HG02943 (cell line): Measurements from ENCODE around the gene COPS7A.
"Not testable (repeated sequence)": the region's sequence is repeated elsewhere in the genome, so short reads cannot be mapped to it uniquely, and the experiment has no call there.

Source experiments
- ATAC-seq: cut with Tn5 transposase; IDR thresholded peaks from one replicate; pipeline ENCODE4 v1.9.1; 2021; ENCODE audit warnings: mild to moderate bottlenecking, low read depth, moderate library complexity; ENCODE audit not compliant: unreplicated experiment

Gene COPS7A

DNA sequence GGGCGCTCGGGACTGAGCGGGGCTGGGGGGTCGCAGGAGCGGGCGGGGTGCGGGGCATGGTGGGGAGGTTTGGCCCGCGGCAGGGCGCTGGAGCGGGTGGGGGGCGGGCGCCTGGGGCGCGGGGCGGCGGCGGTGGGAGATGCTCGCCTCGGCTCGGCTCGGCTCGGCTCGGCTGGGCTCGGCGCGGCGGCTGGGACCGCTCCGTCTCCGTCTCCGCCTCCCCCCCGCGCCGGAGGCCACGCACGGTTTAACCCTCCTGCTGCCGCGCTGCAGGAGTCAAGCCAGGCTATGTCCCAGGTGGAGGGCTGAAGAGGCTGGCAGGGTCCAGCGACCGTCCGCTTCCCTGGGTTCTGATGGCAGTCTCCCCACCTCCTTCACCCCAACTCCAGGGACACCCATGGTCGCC lies 23.2 kb upstream of the COPS7A start, which contains the start of gene PIANP:
TSS of gene PIANP (minus strand) at position 170 of the 406 bp plus-strand sequence. CDS start 2,754 bp downstream, outside the sequence.
- no peak for ATAC-seq

DNA sequence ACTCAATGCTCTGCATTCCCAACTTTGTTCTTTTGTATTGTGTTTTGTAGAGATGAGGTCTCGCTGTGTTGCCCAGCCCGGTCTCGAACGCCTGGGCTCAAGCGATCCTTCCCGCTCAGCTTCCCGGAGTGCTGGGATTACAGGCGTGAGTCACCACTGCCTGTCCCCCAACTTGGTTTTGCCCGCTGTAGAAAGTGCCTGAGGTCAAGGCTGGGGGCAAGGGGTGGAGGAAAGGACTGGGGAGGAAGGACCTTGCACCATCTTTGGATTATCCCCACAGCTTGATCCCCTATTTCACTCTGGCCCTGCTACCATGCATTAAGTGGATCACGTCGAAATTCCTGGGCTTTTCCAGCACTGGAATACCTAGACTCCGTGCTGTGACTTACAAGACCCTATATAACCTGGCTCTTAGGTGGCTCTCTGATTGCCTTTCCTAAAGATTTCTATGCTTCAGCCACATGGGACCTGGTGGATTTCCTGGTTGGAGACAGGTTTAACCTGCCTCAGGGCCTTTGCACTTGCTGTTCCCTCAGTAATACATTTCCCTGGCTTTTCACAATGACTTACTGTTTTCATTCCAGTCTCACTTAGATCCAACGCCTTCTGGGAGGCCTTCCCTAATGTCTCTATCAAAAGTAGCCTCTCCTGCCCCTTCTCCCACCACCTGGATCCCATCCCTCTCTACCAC lies 22.6 kb upstream of the COPS7A start:
- ATAC-seq = no peak

DNA sequence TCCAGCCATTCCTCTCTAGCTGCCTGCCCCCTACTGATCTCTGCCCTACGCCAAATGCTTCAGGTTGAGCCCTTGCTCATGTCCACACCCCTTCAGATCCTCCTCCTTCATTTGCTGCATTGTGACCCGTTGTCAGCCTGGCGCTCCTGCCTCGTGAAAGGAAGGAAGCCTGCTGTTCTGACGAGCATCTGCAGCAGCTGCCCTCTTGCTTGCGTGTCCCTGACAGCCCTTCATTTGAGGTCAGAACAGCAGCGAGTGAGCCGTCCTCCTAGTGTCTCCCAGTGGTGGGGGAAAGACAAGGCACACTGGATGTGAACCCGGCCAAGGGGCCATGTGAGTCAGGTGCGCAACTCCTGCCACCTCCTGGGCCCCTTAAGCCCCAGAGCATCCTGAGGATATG lies 20.2 kb upstream of the COPS7A start:
- no peak for ATAC-seq

DNA sequence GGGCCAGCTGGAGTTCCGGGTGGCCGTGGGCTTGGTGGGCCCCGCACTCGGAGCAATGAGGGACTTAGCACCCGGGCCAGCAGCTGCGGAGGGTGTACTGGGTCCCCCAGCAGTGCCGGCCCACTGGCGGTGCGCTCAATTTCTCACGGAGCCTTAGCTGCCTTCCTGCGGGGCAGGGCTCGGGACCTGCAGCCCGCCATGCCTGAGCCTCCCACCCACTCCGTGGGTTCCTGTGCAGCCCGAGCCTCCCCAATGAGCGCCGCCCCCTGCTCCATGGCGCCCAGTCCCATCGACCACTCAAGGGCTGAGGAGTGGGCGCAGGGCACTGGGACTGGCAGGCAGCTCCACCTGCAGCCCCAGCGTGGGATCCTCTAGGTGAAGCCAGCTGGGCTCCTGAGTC lies 15.5 kb upstream of the COPS7A start:
- not testable (repeated sequence) for ATAC-seq

DNA sequence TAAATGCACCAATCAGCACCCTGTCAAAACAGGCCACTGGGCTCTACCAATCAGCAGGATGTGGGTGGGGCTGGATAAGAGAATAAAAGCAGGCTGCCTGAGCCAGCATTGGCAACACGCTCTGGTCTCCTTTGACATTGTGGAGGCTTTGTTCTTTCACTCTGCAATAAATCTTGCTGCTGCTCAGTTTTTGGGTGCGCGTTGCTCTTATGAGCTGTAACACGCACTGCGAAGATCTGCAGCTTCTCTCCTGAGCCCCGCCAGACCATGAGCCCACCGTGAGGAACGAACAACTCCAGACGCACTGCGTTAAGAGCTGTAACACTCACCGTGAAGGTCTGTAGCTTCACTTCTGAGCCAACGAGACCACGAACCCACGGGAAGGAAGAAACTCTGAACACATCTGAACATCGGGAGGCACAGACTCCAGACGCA lies 14.9 kb upstream of the COPS7A start:
- no peak for ATAC-seq

DNA sequence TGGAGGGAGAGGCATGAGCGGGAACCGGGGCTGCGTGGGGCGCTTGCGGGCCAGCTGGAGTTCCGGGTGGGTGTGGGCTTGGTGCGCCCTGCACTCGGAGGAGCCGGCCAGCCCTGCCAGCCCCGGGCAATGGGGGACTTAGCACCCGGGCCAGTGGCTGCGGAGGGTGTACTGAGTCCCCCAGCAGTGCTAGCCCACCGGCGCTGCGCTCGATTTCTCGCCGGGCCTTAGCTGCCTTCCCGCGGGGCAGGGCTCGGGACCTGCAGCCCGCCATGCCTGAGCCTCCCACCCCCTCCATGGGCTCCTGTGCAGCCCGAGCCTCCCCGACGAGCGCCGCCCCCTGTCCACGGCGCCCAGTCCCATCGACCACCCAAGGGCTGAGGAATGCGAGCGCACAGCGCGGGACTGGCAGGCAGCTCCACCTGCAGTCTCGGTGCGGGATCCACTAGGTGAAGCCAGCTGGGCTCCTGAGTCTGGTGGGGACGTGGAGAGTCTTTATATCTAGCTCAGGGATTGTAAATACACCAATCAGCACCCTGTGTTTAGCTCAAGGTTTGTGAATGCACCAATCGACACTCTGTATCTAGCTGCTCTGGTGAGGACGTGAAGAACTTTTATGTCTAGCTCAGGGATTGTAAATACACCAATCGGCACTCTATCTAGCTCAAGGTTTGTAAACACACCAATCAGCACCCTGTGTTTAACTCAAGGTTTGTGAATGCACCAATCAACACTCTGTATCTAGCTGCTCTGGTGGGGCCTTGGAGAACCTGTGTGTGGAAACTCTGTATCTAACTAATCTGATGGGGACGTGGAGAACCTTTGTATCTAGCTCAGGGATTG lies 7.6 kb upstream of the COPS7A start:
- not testable (repeated sequence) for ATAC-seq

DNA sequence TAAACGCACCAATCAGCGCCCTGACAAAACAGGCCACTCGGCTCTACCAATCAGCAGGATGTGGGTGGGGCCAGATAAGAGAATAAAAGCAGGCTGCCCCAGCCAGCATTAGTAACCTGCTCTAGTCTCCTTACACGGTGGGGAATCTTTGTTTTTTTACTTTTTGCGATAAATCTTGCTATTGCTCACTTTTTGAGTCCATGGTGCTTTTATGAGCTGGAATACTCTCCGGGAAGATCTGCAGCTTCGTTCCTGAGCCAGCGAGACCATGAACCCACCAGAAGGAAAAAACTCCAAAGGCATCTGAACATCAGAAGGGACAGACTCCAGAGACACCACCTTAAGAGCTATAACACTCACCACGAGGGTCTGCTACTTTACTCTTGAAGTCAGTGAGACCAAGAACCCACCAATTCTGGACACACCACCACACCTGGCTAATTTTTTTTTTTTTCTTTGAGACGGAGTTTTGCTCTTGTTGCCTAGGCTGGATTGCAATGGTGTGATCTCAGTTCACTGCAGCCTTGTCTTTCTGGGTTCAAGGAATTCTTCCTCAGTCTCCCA lies 6.9 kb upstream of the COPS7A start:
- no peak for ATAC-seq

DNA sequence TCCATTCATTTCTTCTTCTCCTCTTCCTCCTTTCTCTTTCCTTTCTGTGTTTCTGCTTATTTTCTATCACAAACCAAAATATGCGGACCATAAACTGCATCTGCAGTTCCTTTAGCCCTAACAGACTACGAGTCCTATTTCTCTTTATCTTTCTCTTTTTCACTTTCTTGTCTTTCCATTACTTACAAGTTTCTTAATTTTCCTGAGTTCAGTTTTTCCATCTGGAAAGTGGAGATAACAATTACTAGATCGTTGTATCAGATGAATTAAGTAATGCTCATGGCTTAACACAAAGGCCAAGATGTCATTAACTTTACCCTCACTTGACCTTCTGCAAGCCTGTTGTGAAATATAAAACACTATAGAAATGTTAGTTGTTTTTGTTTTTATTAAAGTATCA lies 983 bp upstream of the COPS7A start:
- no peak for ATAC-seq

DNA sequence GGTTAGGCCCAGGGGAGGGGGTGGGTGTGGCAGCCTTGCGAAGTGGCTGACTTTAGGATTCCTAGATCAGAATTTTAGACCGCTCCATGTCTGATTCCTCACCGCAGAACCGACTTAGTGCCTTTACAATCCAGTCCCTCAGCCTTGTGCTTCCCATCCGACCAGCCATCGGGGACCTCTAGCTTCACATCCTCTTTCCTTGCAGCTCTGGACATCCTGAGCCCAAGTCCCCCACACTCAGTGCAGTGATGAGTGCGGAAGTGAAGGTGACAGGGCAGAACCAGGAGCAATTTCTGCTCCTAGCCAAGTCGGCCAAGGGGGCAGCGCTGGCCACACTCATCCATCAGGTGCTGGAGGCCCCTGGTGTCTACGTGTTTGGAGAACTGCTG lies 557 bp downstream of the COPS7A start:
- ATAC-seq = no peak

DNA sequence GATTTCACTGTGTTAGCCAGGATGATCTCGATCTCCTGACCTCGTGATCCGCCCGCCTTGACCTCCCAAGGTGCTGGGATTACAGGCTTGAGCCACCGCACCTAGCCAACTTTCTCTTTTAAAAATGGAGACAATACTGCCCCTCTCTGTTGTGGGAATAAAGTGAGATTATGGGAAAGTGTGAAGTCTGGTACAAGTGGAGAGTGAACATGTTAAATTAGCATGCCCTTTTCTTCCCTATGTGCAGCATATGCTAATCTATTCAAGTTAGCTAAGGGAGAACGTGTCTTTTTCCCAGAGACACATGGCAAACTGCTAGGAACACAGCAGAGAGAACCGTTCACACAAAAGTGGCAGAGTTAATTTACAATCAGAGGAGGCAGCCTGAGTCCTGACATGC lies 1.5 kb downstream of the COPS7A start:
- no peak for ATAC-seq

DNA sequence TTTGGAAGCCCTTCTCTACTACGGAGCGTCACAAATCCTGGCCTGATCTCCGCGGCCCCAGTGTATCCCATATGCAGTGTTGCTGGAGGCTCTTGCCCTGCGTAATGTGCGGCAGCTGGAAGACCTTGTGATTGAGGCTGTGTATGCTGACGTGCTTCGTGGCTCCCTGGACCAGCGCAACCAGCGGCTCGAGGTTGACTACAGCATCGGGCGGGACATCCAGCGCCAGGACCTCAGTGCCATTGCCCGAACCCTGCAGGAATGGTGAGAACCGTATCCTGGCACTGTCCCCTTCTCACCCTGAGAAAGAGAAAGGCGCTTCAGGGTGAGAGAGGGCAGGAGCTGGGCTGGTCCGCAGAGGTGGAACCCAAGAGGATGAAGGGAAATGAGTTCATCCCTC lies 5.3 kb downstream of the COPS7A start:
- ATAC-seq = no peak

DNA sequence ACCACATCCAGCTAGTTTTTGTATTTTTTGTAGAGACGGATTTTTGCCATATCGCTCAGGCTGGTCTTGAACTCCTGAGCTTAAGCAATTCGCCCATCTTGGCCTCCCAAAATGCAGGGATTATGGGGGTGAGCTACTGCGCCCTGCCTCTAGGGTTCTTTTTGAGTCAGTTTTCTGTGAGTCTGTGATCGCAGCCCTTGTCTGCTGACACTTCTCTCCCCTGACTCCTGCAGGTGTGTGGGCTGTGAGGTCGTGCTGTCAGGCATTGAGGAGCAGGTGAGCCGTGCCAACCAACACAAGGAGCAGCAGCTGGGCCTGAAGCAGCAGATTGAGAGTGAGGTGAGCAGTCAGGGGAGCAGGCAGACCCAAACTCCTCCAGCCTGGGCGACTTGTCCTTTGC lies 6.3 kb downstream of the COPS7A start:
- ATAC-seq = no peak

DNA sequence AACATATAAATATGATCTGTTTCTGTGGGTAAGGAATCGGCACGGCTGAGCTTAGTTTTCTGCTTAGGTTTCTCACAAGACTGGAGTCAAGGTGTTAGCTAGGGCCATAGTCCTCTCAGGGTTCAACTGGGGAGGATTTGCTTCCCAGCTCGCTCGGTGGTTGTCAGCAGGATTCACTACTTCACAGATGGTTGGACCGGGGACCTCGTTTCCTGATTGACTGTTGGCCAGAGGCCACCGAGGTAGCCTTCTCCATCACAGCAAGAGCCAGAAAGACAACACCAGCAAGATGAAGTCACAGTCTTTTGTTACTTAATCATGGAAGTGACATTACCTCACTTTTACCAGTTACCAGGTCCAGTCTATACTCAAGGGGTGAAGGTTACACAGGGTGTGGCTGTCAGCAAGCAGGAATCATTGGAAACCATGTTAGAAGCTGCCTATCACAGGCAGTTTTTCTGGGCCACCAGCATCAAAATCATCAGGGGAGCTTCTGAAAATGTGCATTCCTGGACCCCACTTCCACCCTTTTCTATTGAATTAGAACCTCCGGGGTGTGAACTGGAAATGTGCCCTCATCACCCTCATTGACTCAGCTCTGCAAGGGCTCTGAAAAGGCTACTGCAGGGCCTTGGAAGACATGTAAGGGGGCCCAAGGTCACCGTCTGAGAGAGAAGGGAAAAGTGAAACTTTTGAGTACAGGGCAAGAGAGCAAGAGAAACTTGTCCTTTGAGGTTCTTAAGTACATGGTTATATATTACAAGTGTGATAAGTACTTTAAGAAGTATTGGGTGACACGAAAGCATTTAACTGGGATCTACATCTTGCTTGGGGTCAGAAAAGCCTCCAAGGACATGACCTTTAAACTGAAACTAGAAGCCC lies 10.9 kb downstream of the COPS7A start:
- no peak for ATAC-seq

DNA sequence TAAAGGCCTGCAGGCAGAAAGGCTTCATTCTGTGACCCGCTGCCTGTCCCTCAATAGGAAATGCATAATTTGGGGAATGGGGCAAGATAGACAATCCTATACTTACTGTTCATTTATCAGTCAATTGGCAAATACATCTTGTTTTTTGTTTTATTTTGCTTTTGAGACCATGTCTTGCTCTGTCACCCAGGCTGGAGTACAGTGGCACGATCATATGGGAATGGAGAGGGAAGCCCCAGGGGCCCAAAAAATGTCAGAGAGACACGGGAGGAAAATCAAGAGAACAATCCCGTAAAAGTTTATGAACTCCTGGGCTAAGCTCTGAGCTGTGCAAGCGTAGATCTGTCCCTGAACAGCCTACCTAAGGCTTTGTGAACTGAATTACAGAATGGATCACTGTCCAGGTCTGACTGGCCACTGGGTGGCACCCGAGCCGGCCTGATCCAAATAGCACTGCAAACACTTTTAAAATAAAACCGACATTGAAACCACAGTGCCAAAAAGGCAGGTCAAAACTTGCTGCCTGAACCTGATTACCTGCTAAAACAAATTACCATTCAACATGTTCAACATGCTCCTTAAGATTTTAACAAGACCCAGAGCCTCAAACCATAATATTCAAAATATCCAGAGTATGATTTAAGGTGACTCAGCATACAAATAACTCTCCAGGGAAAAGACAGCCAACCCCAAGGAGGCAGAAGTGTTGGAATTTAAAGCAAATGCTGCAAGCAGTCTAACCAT lies 11.8 kb downstream of the COPS7A start:
- no peak for ATAC-seq

DNA sequence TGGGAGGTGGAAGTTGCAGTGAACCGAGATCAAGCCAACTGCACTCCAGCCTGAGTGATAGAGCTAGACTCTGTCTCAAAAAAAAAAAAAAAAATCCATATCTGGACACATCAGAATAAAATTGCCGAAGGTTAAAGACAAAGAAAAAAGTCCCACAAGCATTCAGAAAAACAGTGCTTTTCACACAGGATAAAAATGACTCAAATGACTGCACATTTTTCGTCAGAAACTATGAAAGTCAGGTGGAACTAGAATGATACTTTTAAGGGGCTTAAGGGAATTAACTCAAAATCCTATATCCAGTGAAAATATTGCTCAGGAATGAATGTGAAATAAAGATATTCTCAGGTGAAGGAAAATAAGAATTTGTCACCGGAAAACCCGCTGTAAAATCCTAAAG lies 12.9 kb downstream of the COPS7A start:
- ATAC-seq = no peak

DNA sequence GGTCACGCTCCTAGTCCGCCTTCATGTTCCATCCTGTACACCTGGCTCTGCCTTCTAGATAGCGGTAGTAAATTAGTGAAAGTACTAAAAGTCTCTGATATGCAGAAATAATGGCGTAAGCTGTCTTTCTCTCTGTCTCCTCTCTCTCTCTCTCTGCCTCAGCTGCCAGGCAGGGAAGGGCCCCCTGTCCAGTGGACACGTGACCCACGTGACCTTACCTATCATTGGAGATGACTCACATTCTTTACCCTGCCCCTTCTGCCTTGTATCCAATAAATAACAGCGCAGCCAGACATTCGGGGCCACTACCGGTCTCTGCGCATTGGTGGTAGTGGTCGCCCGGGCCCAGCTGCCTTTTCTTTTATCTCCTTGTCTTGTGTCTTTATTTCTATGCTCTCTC lies 18.2 kb downstream of the COPS7A start:
- ATAC-seq = not testable (repeated sequence)

DNA sequence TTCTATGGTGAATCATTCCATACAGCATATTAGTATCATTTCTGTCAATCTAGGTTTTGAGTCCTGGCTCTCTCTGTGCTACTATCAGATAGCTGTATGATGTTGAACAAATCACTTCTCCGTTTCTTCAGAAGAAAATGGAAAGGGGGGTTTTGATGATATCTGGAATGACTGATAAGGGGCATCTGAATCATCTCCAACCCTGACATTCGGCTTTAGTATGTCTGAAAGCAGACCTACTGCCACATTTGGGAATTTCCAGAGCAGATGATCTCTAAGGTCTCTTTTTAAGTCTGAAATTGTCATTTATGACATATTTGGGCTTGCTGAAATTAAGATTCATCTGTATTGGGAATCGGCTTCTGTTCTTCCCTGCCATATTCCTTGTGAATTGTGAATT lies 19.0 kb downstream of the COPS7A start:
- no peak for ATAC-seq

DNA sequence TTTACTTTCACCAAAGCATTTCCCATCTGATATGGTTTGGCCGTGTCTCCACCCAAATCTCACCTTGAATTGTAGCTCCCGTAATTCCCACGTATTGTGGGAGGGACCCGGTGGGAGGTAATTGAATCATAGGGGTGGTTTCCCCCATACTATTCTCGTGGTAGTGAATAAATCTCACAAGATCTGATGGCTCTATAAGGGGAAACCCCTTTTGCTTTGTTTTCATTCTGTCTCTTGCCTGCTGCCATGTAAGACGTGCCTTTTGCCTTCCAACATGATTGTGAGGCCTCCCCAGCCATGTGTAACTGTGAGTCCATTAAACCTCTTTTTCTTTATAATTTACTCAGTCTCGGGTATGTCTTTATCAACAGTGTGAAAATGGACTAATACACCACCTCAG lies 19.5 kb downstream of the COPS7A start:
- not testable (repeated sequence) for ATAC-seq

DNA sequence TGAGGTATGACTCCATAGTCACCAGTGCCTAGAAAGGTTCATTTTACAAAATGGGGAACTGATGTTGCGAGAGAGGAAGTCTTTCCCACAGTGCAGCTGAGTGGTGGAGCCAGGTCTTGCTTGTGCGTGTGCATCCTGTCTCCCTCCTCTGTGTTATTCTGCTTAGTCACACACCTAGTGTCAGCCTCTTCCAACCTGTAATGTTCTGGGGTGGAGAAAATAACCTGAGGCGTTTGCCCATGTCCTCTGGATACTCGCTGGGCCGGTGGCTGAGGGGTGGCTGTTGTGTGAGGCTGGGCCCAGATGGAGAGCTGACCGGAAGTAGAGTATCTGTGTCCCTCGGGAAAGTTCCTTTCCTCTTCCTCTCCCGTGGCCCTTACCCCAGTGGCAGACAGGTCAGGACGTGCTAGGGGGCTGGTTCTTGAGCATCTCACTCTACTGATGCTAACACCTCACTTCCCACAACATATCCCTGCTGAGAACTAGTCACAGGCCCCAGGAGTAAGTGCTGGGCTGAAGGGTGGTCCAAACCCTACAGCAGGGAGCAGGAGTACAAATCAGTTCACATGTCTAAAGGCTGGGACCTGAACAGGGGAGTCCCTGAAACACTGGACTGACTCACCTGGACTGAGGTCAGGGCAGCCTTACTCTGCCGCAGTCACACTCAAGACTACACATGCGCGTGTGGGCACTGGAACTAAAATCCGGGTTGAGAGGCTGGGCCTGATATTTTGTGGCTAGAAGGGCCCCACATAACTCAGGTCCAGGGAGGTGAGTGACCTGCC lies 22.1 kb downstream of the COPS7A start:
- no peak for ATAC-seq
